HepG2 (cell line): ENCODE results near the gene LRBA. TPM values are rescaled to one million over a fixed set of nuclear protein-coding genes. Genes with fewer than 3 reads are reported as not detected.

Experiments used
- ATAC-seq: fragments of 200-7000 bp; cut with Tn5 transposase; 3 replicates; pipeline ENCODE4 v1.9.1; 2020; ENCODE audit warnings: mild to moderate bottlenecking, moderate library complexity
- BruUV-seq: library from RNA; stranded (reverse); fragments of 400-500 nt; replicated peaks from 2 replicates; lab custom pipeline; 2021; lab: Mats Ljungman, UMichigan
- CTCF ChIA-PET: fragments of 300-600 bp; formaldehyde crosslinking; extraction: SDS; loops from one replicate; lab custom pipeline; 2021; ENCODE audit warnings: low total read pairs, inconsistent platforms, low intra/inter-chr PET ratio; lab: Yijun Ruan, JAX
- POLR2A ChIA-PET: fragments of 350-600 bp; sonication (Branson Sonifier 250); formaldehyde crosslinking; loops from one replicate; lab custom pipeline; 2020; ENCODE audit warnings: antibody characterized with exemption, inconsistent platforms; lab: Yijun Ruan, JAX
- DNase-seq: peaks from one replicate; pipeline ENCODE4 v3.0.0-alpha.2; 2015; ENCODE audit warnings: low spot score
- FAIRE-seq: peaks from 3 replicates; lab custom pipeline; 2011; peaks lifted over from hg19 to GRCh38; lab: Jason Lieb, UNC
- H2AFZ ChIP-seq: one replicate; pipeline ENCODE4 v1.6.1; 2011; ENCODE audit warnings: low read length, inconsistent platforms
- H3K27ac ChIP-seq: fragments of 300-600 bp; 3 replicates; pipeline ENCODE4 v1.8.0; 2011; ENCODE audit warnings: mixed run types, mild to moderate bottlenecking, mixed read lengths, low read length, inconsistent platforms; ENCODE audit not compliant: insufficient read depth; ENCODE audit errors: extremely low read length
- H3K27me3 ChIP-seq, 2 experiments: fragments of 200-600 bp in 1 of 2; 2 replicates in 1 of 2; 3 replicates in 1 of 2; pipeline versions ENCODE4 v1.6.0 to v1.8.0; 2011; ENCODE audit warnings: low read length in 2 of 2, mild to moderate bottlenecking in 2 of 2, moderate library complexity in 2 of 2, inconsistent platforms in 1 of 2; ENCODE audit not compliant: insufficient read depth in 2 of 2, control insufficient read depth in 1 of 2
- H3K36me3 ChIP-seq, 2 experiments: fragments of 200-600 bp in 1 of 2; replicated peaks in 1 of 2; 2 replicates in 1 of 2; 3 replicates in 1 of 2; pipeline versions ENCODE4 v1.5.1 to v1.8.0; 2011; ENCODE audit warnings: low read length in 2 of 2, inconsistent platforms in 1 of 2; ENCODE audit not compliant: insufficient read depth in 2 of 2, control insufficient read depth in 1 of 2
- H3K4me1 ChIP-seq: 2 replicates; pipeline ENCODE4 v1.5.1; 2012; ENCODE audit warnings: low read length, inconsistent platforms; ENCODE audit not compliant: insufficient read depth
- H3K4me2 ChIP-seq: 2 replicates; pipeline ENCODE4 v1.6.0; 2011; ENCODE audit warnings: low read depth, low read length, inconsistent platforms
- H3K4me3 ChIP-seq, 3 experiments: fragments of 200-600 bp in 1 of 3; sonication (generic), shearing (Covaris generic) in 1 of 3; replicated peaks in 1 of 3; 2 replicates each; pipeline ENCODE4 v1.5.1; 2011 to 2016; ENCODE audit warnings: low read length in 3 of 3, inconsistent platforms in 2 of 3, low read depth in 2 of 3, mild to moderate bottlenecking in 2 of 3, control low read depth in 1 of 3, mixed read lengths in 1 of 3; ENCODE audit not compliant: insufficient read depth in 1 of 3
- H3K79me2 ChIP-seq: one replicate; pipeline ENCODE4 v1.6.1; 2011; ENCODE audit warnings: low read length, inconsistent platforms; ENCODE audit not compliant: insufficient read depth
- H3K9ac ChIP-seq: 2 replicates; pipeline ENCODE4 v1.6.0; 2011; ENCODE audit warnings: mild to moderate bottlenecking, low read depth, low read length, inconsistent platforms; ENCODE audit not compliant: insufficient read depth
- H3K9me3 ChIP-seq: 2 replicates; pipeline ENCODE4 v1.5.1; 2012; ENCODE audit warnings: mild to moderate bottlenecking, low read length
- H4K20me1 ChIP-seq: 2 replicates; pipeline ENCODE4 v1.6.0; 2011; ENCODE audit warnings: inconsistent platforms, mild to moderate bottlenecking, low read length, moderate library complexity; ENCODE audit not compliant: insufficient read depth
- KLF15 ChIP-seq: sonication (generic); formaldehyde crosslinking; IDR thresholded peaks from 2 replicates; pipeline ENCODE4 v1.8.1; 2023; ENCODE audit warnings: borderline replicate concordance, mild to moderate bottlenecking, inconsistent platforms, missing genetic modification reagents, mixed read lengths
- KLF9 ChIP-seq: IDR thresholded peaks from 2 replicates; pipeline ENCODE4 v1.6.1; 2016; ENCODE audit warnings: low read depth
- ZBTB42 ChIP-seq: sonication (generic); formaldehyde crosslinking; IDR thresholded peaks from 2 replicates; pipeline ENCODE4 v1.5.0; 2020; ENCODE audit warnings: mild to moderate bottlenecking, missing genetic modification reagents
- ZKSCAN8 ChIP-seq: IDR thresholded peaks from 2 replicates; pipeline ENCODE4 v1.6.1; 2016; ENCODE audit warnings: borderline replicate concordance, missing genetic modification reagents, missing compliant biosample characterization
- ZNF333 ChIP-seq: sonication (generic); formaldehyde crosslinking; IDR thresholded peaks from 2 replicates; pipeline ENCODE4 v1.4.0; 2020; ENCODE audit warnings: mild to moderate bottlenecking, missing genetic modification reagents, borderline replicate concordance
- ZNF770 ChIP-seq: sonication (generic); formaldehyde crosslinking; IDR thresholded peaks from 2 replicates; pipeline ENCODE4 v1.5.0; 2020; ENCODE audit warnings: mild to moderate bottlenecking, missing genetic modification reagents
- WGBS: methylation state at CpG from one replicate; pipeline ENCODE4 v1.1.6; 2017; ENCODE audit warnings: low lambda C conversion rate; 5-methylcytosine and 5-hydroxymethylcytosine counted together
- in situ Hi-C: cut with HindIII; loops from 2 replicates; pipeline ENCODE4 v1.10.0; 2017; ENCODE audit warnings: low pct_unique_long_range_greater_than_20kb; ENCODE audit not compliant: extremely low pct_ligation_motif_present
- intact Hi-C: fragments of 100-400 bp; cut with micrococcal nuclease; formaldehyde crosslinking; loops from one replicate; pipeline ENCODE4 v1.10.0; 2022; ENCODE audit not compliant: unreplicated experiment
- polyA plus RNA-seq, 8 experiments: library from polyadenylated mRNA; depleted of rRNA in 3 of 8; stranded (reverse) in 7 of 8; unstranded in 1 of 8; fragments of >200 nt; fragmentation: Illumina TruSeq in 4 of 8; extraction: Trizol in 4 of 8; gene quantifications; 2 replicates each; pipeline versions ENCODE4 v1.2.1 to v1.2.3, GENCODE V29; 2011 to 2016; ENCODE audit warnings: low read depth in 4 of 8, missing spikeins in 1 of 8, mixed read lengths in 1 of 8; ENCODE audit not compliant: insufficient read depth in 1 of 8
- total RNA-seq, 5 experiments: library from RNA; depleted of rRNA; stranded (reverse); fragments of >200 nt; fragmentation: Illumina TruSeq; extraction: Trizol; gene quantifications; 2 replicates each; pipeline ENCODE4 v1.2.3, GENCODE V29; 2016; ENCODE audit warnings: low read depth in 1 of 5
- TF ChIP-seq, protein P1 (sequence below): sonication (generic); formaldehyde crosslinking; IDR thresholded peaks from 2 replicates; pipeline ENCODE4 v1.4.0; 2020; ENCODE audit warnings: missing genetic modification reagents

The LRBA gene
- total and polyA plus RNA-seq, 2 of the 13 experiments (the other 11 are each of a cell fraction or from before 2014, with no cell fraction given) = 21.0 to 37.2 TPM

GRCh38 chr4:150695162-150695561 lies 319.9 kb downstream of the LRBA start:
- H3K9me3 ChIP-seq = no peaks in the 10 kb centered on the region
- H3K4me3 ChIP-seq = no peak overlapping the region
- H3K79me2 ChIP-seq = no peaks in the 10 kb centered on the region
- no peaks in the 10 kb centered on the region for H4K20me1 ChIP-seq
- no peak overlapping the region for H3K9ac ChIP-seq
- ATAC-seq = no peak
- FAIRE-seq = no peak
- DNase-seq = no peak
- ChIA-PET POLR2A (no interaction called here), CTCF (no interaction called here)
- H3K4me1 ChIP-seq = no peaks in the 10 kb centered on the region
- intact Hi-C loops = no loop called here
- no peak overlapping the region for H3K27ac ChIP-seq
- TF ChIP-seq KLF9 (CRISPR knock-in tag) (no peak), ZBTB42 (CRISPR knock-in tag) (no peak), ZNF333 (CRISPR knock-in tag) (no peak), ZNF770 (CRISPR knock-in tag) (peak; percentile 21; the same call in 1 of the 2 replicates), ZKSCAN8 (CRISPR knock-in tag) (no peak), KLF15 (CRISPR knock-in tag) (no peak)
- TF ChIP-seq, protein P1, sequence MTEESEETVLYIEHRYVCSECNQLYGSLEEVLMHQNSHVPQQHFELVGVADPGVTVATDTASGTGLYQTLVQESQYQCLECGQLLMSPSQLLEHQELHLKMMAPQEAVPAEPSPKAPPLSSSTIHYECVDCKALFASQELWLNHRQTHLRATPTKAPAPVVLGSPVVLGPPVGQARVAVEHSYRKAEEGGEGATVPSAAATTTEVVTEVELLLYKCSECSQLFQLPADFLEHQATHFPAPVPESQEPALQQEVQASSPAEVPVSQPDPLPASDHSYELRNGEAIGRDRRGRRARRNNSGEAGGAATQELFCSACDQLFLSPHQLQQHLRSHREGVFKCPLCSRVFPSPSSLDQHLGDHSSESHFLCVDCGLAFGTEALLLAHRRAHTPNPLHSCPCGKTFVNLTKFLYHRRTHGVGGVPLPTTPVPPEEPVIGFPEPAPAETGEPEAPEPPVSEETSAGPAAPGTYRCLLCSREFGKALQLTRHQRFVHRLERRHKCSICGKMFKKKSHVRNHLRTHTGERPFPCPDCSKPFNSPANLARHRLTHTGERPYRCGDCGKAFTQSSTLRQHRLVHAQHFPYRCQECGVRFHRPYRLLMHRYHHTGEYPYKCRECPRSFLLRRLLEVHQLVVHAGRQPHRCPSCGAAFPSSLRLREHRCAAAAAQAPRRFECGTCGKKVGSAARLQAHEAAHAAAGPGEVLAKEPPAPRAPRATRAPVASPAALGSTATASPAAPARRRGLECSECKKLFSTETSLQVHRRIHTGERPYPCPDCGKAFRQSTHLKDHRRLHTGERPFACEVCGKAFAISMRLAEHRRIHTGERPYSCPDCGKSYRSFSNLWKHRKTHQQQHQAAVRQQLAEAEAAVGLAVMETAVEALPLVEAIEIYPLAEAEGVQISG (CRISPR knock-in tag) = no peak
- H3K4me2 ChIP-seq = no peak overlapping the region
- in situ Hi-C loops = no loop called here
- H3K27me3 ChIP-seq = no peaks in the 10 kb centered on the region
- no peak overlapping the region for H2AFZ ChIP-seq
- 72% methylated on average over 2 of the region's 2 CpGs for WGBS
- BruUV-seq = no TSS peak
- H3K36me3 ChIP-seq = no peaks in the 10 kb centered on the region; a peak in 1 of 5 replicates
